SK-N-SH (cell line): ENCODE results near the gene SF3B4. TPM values are rescaled to one million over a fixed set of nuclear protein-coding genes. Genes with fewer than 3 reads are reported as not detected.

ENCODE experiments used
- CTCF ChIA-PET: fragments of 300-600, 350-600 bp; formaldehyde crosslinking; extraction: SDS; loops from one replicate; lab custom pipeline; 2021; lab: Yijun Ruan, JAX
- POLR2A ChIA-PET: fragments of 350-600 bp; sonication (Branson Sonifier 250); formaldehyde crosslinking; extraction: SDS; loops from one replicate; lab custom pipeline; 2020; ENCODE audit warnings: antibody characterized with exemption, inconsistent platforms; lab: Yijun Ruan, JAX
- DNase-seq: peaks from one replicate; pipeline ENCODE4 v3.0.0; 2012
- H2AFZ ChIP-seq: fragments of 200-600 bp; sonication (generic); 2 replicates; pipeline ENCODE4 v1.8.1; 2016; ENCODE audit warnings: antibody characterized with exemption, mild to moderate bottlenecking, low read depth
- H3F3A ChIP-seq: fragments of 200-600 bp; sonication (generic); replicated peaks from 2 replicates; pipeline ENCODE3; 2016; ENCODE audit warnings: antibody characterized with exemption, mild to moderate bottlenecking; ENCODE audit not compliant: insufficient read depth
- H3K27ac ChIP-seq, 2 experiments: fragments of 200-500 bp in 1 of 2; fragments of 200-600 bp in 1 of 2; sonication (Bioruptor generic) in 1 of 2; sonication (generic), shearing (Covaris generic) in 1 of 2; 2 replicates each; pipeline versions ENCODE4 v1.5.1 to v1.6.1; 2014 to 2016; ENCODE audit warnings: low read depth in 2 of 2, inconsistent platforms in 1 of 2, low read length in 1 of 2, mild to moderate bottlenecking in 1 of 2, mixed read lengths in 1 of 2
- H3K27me3 ChIP-seq: fragments of 200-600 bp; sonication (generic), shearing (Covaris generic); 2 replicates; pipeline ENCODE4 v1.6.1; 2016; ENCODE audit warnings: mixed run types; ENCODE audit not compliant: insufficient read depth
- H3K36me3 ChIP-seq, 2 experiments: fragments of 200-500 bp in 1 of 2; fragments of 200-600 bp in 1 of 2; sonication (Bioruptor generic) in 1 of 2; sonication (generic) in 1 of 2; replicated peaks in 1 of 2; 2 replicates each; pipeline versions ENCODE3 to v1.5.1; 2014 to 2016; ENCODE audit warnings: low read length in 1 of 2, mild to moderate bottlenecking in 1 of 2; ENCODE audit not compliant: insufficient read depth in 2 of 2, control insufficient read depth in 1 of 2
- H3K4me1 ChIP-seq, 2 experiments: fragments of 200-500 bp in 1 of 2; fragments of 200-600 bp in 1 of 2; sonication (Bioruptor generic) in 1 of 2; sonication (generic), shearing (Covaris generic) in 1 of 2; 2 replicates each; pipeline versions ENCODE4 v1.5.1 to v1.6.1; 2014 to 2016; ENCODE audit warnings: low read depth in 1 of 2, low read length in 1 of 2, mixed run types in 1 of 2; ENCODE audit not compliant: insufficient read depth in 2 of 2, control insufficient read depth in 1 of 2
- H3K4me2 ChIP-seq: fragments of 200-600 bp; sonication (generic), shearing (Covaris generic); 2 replicates; pipeline ENCODE4 v1.6.1; 2017; ENCODE audit warnings: mixed run types
- H3K4me3 ChIP-seq, 2 experiments: fragments of 200-500 bp in 1 of 2; fragments of 200-600 bp in 1 of 2; sonication (Bioruptor generic) in 1 of 2; sonication (generic), shearing (Covaris generic) in 1 of 2; 2 replicates each; pipeline versions ENCODE4 v1.5.1 to v1.8.1; 2014 to 2016; ENCODE audit warnings: low read depth in 2 of 2, inconsistent platforms in 1 of 2, low read length in 1 of 2, mild to moderate bottlenecking in 1 of 2, mixed read lengths in 1 of 2, moderate library complexity in 1 of 2
- H3K79me2 ChIP-seq: fragments of 200-600 bp; sonication (generic); 2 replicates; pipeline ENCODE4 v1.8.1; 2017; ENCODE audit warnings: mild to moderate bottlenecking; ENCODE audit not compliant: insufficient read depth
- H3K9ac ChIP-seq: fragments of 200-600 bp; sonication (generic); 2 replicates; pipeline ENCODE4 v1.6.1; 2017; ENCODE audit warnings: mixed run types
- H3K9me2 ChIP-seq: fragments of 200-600 bp; sonication (generic); 2 replicates; pipeline ENCODE4 v1.6.1; 2017; ENCODE audit warnings: mixed run types
- H3K9me3 ChIP-seq: fragments of 200-600 bp; sonication (generic); 2 replicates; pipeline ENCODE4 v1.6.1; 2017; ENCODE audit warnings: mixed run types, mild to moderate bottlenecking, moderate library complexity
- H4K20me1 ChIP-seq: fragments of 200-600 bp; sonication (generic); 2 replicates; pipeline ENCODE4 v1.6.1; 2017; ENCODE audit warnings: mild to moderate bottlenecking, mixed run types; ENCODE audit not compliant: insufficient read depth
- FOSL2 ChIP-seq: IDR thresholded peaks from 2 replicates; pipeline ENCODE4 v1.4.0; 2012; ENCODE audit warnings: low read depth, mild to moderate bottlenecking, moderate library complexity, borderline replicate concordance
- FOXM1 ChIP-seq: IDR thresholded peaks from 2 replicates; pipeline ENCODE4 v1.4.0; 2012; ENCODE audit warnings: low read depth, mild to moderate bottlenecking
- GABPA ChIP-seq: IDR thresholded peaks from 2 replicates; pipeline ENCODE4 v1.4.0; 2012; ENCODE audit warnings: low read depth, mild to moderate bottlenecking
- MAX ChIP-seq: IDR thresholded peaks from 2 replicates; pipeline ENCODE4 v1.4.0; 2012; ENCODE audit warnings: low read depth
- MEF2A ChIP-seq: IDR thresholded peaks from 2 replicates; pipeline ENCODE4 v1.4.0; 2012; ENCODE audit warnings: low read depth, borderline replicate concordance
- NFIC ChIP-seq: IDR thresholded peaks from 2 replicates; pipeline ENCODE4 v1.4.0; 2012; ENCODE audit warnings: borderline replicate concordance
- PBX3 ChIP-seq: IDR thresholded peaks from 2 replicates; pipeline ENCODE4; 2012
- POLR2AphosphoS5 ChIP-seq: IDR thresholded peaks from 2 replicates; pipeline ENCODE4 v1.6.1; 2012; ENCODE audit warnings: low read depth, low read length
- REST ChIP-seq: IDR thresholded peaks from 2 replicates; pipeline ENCODE4 v1.6.1; 2012; ENCODE audit warnings: mild to moderate bottlenecking, low read depth, low read length, moderate library complexity
- RFX5 ChIP-seq: IDR thresholded peaks from 2 replicates; pipeline ENCODE4 v1.6.1; 2012; ENCODE audit warnings: mild to moderate bottlenecking, improper control_type of control experiment, low read length
- TCF12 ChIP-seq: IDR thresholded peaks from 2 replicates; pipeline ENCODE4 v1.4.0; 2012
- USF2 ChIP-seq: fragments of 150-350 bp; IDR thresholded peaks from 2 replicates; pipeline ENCODE4 v1.6.1; 2017; ENCODE audit warnings: antibody characterized with exemption, low read length, low read depth, borderline replicate concordance
- ZBTB33 ChIP-seq: IDR thresholded peaks from 2 replicates; pipeline ENCODE4 v1.4.0; 2012; ENCODE audit warnings: low read depth, borderline replicate concordance
- WGBS: methylation state at CpG from one replicate; pipeline ENCODE4 v1.1.6; 2017; ENCODE audit warnings: low lambda C conversion rate; 5-methylcytosine and 5-hydroxymethylcytosine counted together
- polyA plus RNA-seq, 3 experiments: library from polyadenylated mRNA; depleted of rRNA; stranded (reverse); fragments of >200 nt; gene quantifications; 2 replicates each; pipeline ENCODE4 v1.2.3, GENCODE V29; 2012

Gene SF3B4
- polyA plus RNA-seq, 1 of the 3 experiments (the other 2 are of a cell fraction): 54.3 TPM

- no peaks in the 10 kb centered on the region for H4K20me1 ChIP-seq
- H3K4me1 ChIP-seq: no peaks in the 10 kb centered on the region; a peak in 1 of 4 replicates
- no peak for TF ChIP-seq NFIC
- TF ChIP-seq REST: no peak
- no peak for TF ChIP-seq PBX3
- TF ChIP-seq POLR2AphosphoS5: no peak
- no peak for TF ChIP-seq MEF2A
- no peak for TF ChIP-seq ZBTB33
- TF ChIP-seq TCF12: no peak
- TF ChIP-seq USF2: no peak
- TF ChIP-seq MAX: no peak
- TF ChIP-seq FOSL2: no peak
- no peak for TF ChIP-seq RFX5
- no peak for TF ChIP-seq GABPA
- TF ChIP-seq FOXM1: no peak
- H3K9me2 ChIP-seq: no peaks in the 10 kb centered on the region
- ChIA-PET CTCF (interaction anchor here (1.2 to 3.1 kb wide), 3 partner anchors 10 to 78 kb away, joined by 3 to 16 read pairs (median 13); no protein-coding TSS in a partner anchor), POLR2A (no interaction called here)
- peaks cover 41 to 59% of the 10 kb centered on the region in 2 experiments for H3K36me3 ChIP-seq
- H3K4me3 ChIP-seq: no peak overlapping the region
- no peaks in the 10 kb centered on the region for H3F3A ChIP-seq
- no peak overlapping the region for H2AFZ ChIP-seq
- WGBS: 91% methylated on average over 2 of the region's 2 CpGs
- no peaks in the 10 kb centered on the region for H3K9me3 ChIP-seq
- no peak for DNase-seq
- H3K79me2 ChIP-seq: peaks cover 7% of the 10 kb centered on the region
- H3K27me3 ChIP-seq: no peaks in the 10 kb centered on the region
- no peak overlapping the region for H3K4me2 ChIP-seq
- no peak overlapping the region for H3K27ac ChIP-seq
- no peak overlapping the region for H3K9ac ChIP-seq
These were observed 44.9 kb upstream of the SF3B4 start for GRCh38 chr1:149972547-149972946.
